ACC112 (cell line): ENCODE results near the gene YTHDF1.

ENCODE experiments used
- H2AFZ ChIP-seq: fragments of 200-600 bp; sonication (generic); one replicate; pipeline ENCODE4 v1.6.0; 2017; ENCODE audit warnings: antibody characterized with exemption, low read length; ENCODE audit not compliant: unreplicated experiment
- H3K27ac ChIP-seq: fragments of 200-600 bp; sonication (generic); 2 replicates; pipeline ENCODE4 v1.5.1; 2014; ENCODE audit warnings: low read depth, mild to moderate bottlenecking, antibody characterized with exemption, low read length, moderate library complexity
- H3K27me3 ChIP-seq: fragments of 200-600 bp; sonication (generic); 2 replicates; pipeline ENCODE4 v1.6.1; 2014; ENCODE audit warnings: mild to moderate bottlenecking, antibody characterized with exemption, low read length, moderate library complexity, mixed read lengths; ENCODE audit not compliant: insufficient read depth
- H3K36me3 ChIP-seq: fragments of 200-600 bp; sonication (generic); 2 replicates; pipeline ENCODE4 v1.6.1; 2016; ENCODE audit warnings: mild to moderate bottlenecking, antibody characterized with exemption, low read length, moderate library complexity, mixed read lengths; ENCODE audit not compliant: insufficient read depth
- H3K4me1 ChIP-seq: fragments of 200-600 bp; sonication (generic); one replicate; pipeline ENCODE4 v1.6.1; 2016; ENCODE audit warnings: low read length, mixed read lengths; ENCODE audit not compliant: insufficient read depth, unreplicated experiment, control insufficient read depth
- H3K4me3 ChIP-seq: fragments of 200-600 bp; sonication (generic); 2 replicates; pipeline ENCODE4 v1.5.1; 2014; ENCODE audit warnings: mild to moderate bottlenecking, low read depth, low read length
- H3K79me2 ChIP-seq: fragments of 200-600 bp; sonication (generic); one replicate; pipeline ENCODE4 v1.6.0; 2016; ENCODE audit warnings: low read length; ENCODE audit not compliant: control insufficient read depth, unreplicated experiment, insufficient read depth

The YTHDF1 gene

GRCh38 chr20:63205896-63206295 is 10.0 kb downstream of the YTHDF1 start:
- Histone ChIP-seq H3K4me1 (peaks cover 10% of the 10 kb centered on the region), H3K27ac (no peak overlapping the region), H3K36me3 (peaks cover 17% of the 10 kb centered on the region), H3K27me3 (no peaks in the 10 kb centered on the region), H2AFZ (no peak overlapping the region), H3K79me2 (peaks cover 91% of the 10 kb centered on the region), H3K4me3 (no peak overlapping the region)

- Histone ChIP-seq H3K79me2 (peaks cover 87% of the 10 kb centered on the region), H2AFZ (no peak overlapping the region), H3K27ac (no peak overlapping the region), H3K4me1 (peaks cover 10% of the 10 kb centered on the region), H3K27me3 (no peaks in the 10 kb centered on the region), H3K36me3 (peaks cover 15% of the 10 kb centered on the region), H3K4me3 (no peak overlapping the region)
Observed at GRCh38 chr20:63204362-63204761, 11.6 kb downstream of the YTHDF1 start.

- peaks cover 10% of the 10 kb centered on the region for H3K36me3 ChIP-seq
- no peak overlapping the region for H3K4me3 ChIP-seq
- H3K79me2 ChIP-seq, result peaks cover 87% of the 10 kb centered on the region
- no peak overlapping the region for H3K27ac ChIP-seq
- no peaks in the 10 kb centered on the region for H3K27me3 ChIP-seq
- peaks cover 10% of the 10 kb centered on the region for H3K4me1 ChIP-seq
- H2AFZ ChIP-seq, result no peak overlapping the region
Observed at GRCh38 chr20:63202811-63203526, 13.0 kb downstream of the YTHDF1 start.

- Histone ChIP-seq H3K36me3 (peaks cover 10% of the 10 kb centered on the region), H3K27ac (no peak overlapping the region), H3K79me2 (peaks cover 81% of the 10 kb centered on the region), H3K27me3 (no peaks in the 10 kb centered on the region), H3K4me1 (peaks cover 4% of the 10 kb centered on the region), H3K4me3 (no peak overlapping the region), H2AFZ (no peak overlapping the region)
Observed at GRCh38 chr20:63202021-63202420, 13.9 kb downstream of the YTHDF1 start.

GRCh38 chr20:63198606-63199005 is 17.3 kb downstream of the YTHDF1 start:
- H3K79me2 ChIP-seq, result peaks cover 56% of the 10 kb centered on the region

GRCh38 chr20:63196768-63197470 is 19.0 kb downstream of the YTHDF1 start:
- Histone ChIP-seq H3K27me3 (no peaks in the 10 kb centered on the region), H3K79me2 (peaks cover 39% of the 10 kb centered on the region), H3K4me1 (no peaks in the 10 kb centered on the region), H3K27ac (no peak overlapping the region), H3K36me3 (peaks cover 14% of the 10 kb centered on the region), H3K4me3 (no peak overlapping the region), H2AFZ (no peak overlapping the region)

More at GRCh38 chr20:63198606-63199005, 17.3 kb downstream of the YTHDF1 start:
- H2AFZ ChIP-seq, result no peak overlapping the region
- no peak overlapping the region for H3K27ac ChIP-seq
- H3K4me1 ChIP-seq, result no peaks in the 10 kb centered on the region
- H3K36me3 ChIP-seq, result peaks cover 15% of the 10 kb centered on the region
- H3K27me3 ChIP-seq, result no peaks in the 10 kb centered on the region
- H3K4me3 ChIP-seq, result no peak overlapping the region

- Histone ChIP-seq H3K27ac (no peak overlapping the region), H3K4me3 (no peak overlapping the region), H3K27me3 (no peaks in the 10 kb centered on the region), H3K79me2 (peaks cover 24% of the 10 kb centered on the region), H3K36me3 (peaks cover 11% of the 10 kb centered on the region; the same call in 1 of the 2 replicates), H2AFZ (no peak overlapping the region), H3K4me1 (no peaks in the 10 kb centered on the region)
Observed at GRCh38 chr20:63194797-63195173, 21.1 kb downstream of the YTHDF1 start.

GRCh38 chr20:63194007-63194796 is 21.7 kb downstream of the YTHDF1 start:
- Histone ChIP-seq H3K27ac (no peak overlapping the region), H3K27me3 (no peaks in the 10 kb centered on the region), H3K4me1 (no peaks in the 10 kb centered on the region)

GRCh38 chr20:63192721-63193120 is 23.2 kb downstream of the YTHDF1 start:
- Histone ChIP-seq H3K79me2 (peaks cover 9% of the 10 kb centered on the region), H2AFZ (no peak overlapping the region), H3K27ac (no peak overlapping the region), H3K27me3 (no peaks in the 10 kb centered on the region), H3K4me3 (no peak overlapping the region), H3K36me3 (peaks cover 11% of the 10 kb centered on the region; the same call in 1 of the 2 replicates), H3K4me1 (no peaks in the 10 kb centered on the region)

More at GRCh38 chr20:63194007-63194796, 21.7 kb downstream of the YTHDF1 start:
- H2AFZ ChIP-seq, result no peak overlapping the region
- peaks cover 11% of the 10 kb centered on the region; the same call in 1 of the 2 replicates for H3K36me3 ChIP-seq
- H3K4me3 ChIP-seq, result no peak overlapping the region
- H3K79me2 ChIP-seq, result peaks cover 20% of the 10 kb centered on the region

GRCh38 chr20:63191400-63191799 is 24.5 kb downstream of the YTHDF1 start:
- no peaks in the 10 kb centered on the region for H3K4me1 ChIP-seq
- H3K27me3 ChIP-seq, result no peaks in the 10 kb centered on the region
- H3K27ac ChIP-seq, result no peak overlapping the region
- no peak overlapping the region for H3K4me3 ChIP-seq
- no peak overlapping the region for H2AFZ ChIP-seq
- H3K36me3 ChIP-seq, result peaks cover 8% of the 10 kb centered on the region; the same call in 1 of the 2 replicates
- H3K79me2 ChIP-seq, result peaks cover 1% of the 10 kb centered on the region
